NB4 (cell line): ENCODE data around the gene TM4SF4.

ENCODE experiments used
- CTCF ChIP-seq: IDR thresholded peaks from one replicate; pipeline ENCODE4 v1.5.1; 2012; ENCODE audit warnings: low read depth, low read length
- MAX ChIP-seq: IDR thresholded peaks from 2 replicates; pipeline ENCODE4 v1.6.1; 2011; ENCODE audit warnings: low read depth, low read length
- MYC ChIP-seq: IDR thresholded peaks from 2 replicates; pipeline ENCODE4 v1.6.1; 2011; ENCODE audit warnings: low read depth, low read length
- POLR2A ChIP-seq: IDR thresholded peaks from 2 replicates; pipeline ENCODE4 v1.6.1; 2011; ENCODE audit warnings: mild to moderate bottlenecking; ENCODE audit not compliant: insufficient read length; ENCODE audit errors: extremely low read depth

GRCh38 chr3:149495581-149496125 is 21.2 kb downstream of the TM4SF4 start:
- TF ChIP-seq CTCF (no peak), POLR2A (no peak), MAX (no peak), MYC (no peak)
